ENCODE results near the gene TTLL9.

Gene TTLL9

GRCh38 chr20:31945785-31946184 is 75.4 kb downstream of the TTLL9 start:
- no peak for DNase-seq (ENCODE audit: low read depth)

- DNase-seq (ENCODE audit: low read depth), result no peak
Observed at GRCh38 chr20:31948008-31948407, 77.6 kb downstream of the TTLL9 start.

DNA sequence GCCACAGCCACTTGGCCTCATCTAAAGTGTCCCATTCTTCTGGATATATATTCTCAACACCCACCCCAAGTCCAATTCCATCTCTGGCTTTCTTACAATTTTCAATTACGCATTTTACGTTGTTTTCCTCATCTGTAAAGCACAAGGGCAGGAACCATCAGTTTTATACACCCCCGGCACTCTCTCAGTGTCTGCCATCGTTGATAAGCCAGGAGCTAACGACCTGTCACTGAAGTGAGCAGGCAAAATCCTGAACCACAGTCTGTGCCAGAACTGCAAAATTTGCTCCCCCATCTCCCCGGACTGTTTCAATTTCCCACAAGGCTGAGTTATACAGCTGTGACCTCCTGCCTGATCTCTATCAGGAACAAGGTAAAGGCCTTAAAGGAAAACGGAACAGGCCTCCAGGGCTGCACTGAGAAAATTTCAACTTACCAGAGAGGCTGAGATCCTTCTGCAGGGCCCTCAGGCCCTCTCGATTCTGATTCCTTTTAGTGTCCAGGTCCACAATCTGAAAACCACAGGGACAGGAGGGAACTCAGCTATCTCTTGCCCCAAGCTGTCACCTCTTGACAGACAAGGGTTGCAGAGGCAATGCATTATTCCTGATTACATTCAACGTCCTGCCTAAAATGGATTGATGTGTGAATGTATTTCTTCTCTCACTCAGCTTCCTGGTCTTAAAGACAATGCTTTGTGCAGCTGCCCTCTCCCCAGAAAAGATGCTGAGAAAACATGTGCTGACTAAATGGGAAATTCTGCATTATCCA is 79.6 kb downstream of the TTLL9 start:
- no peak for DNase-seq (ENCODE audit: low read depth)

DNA sequence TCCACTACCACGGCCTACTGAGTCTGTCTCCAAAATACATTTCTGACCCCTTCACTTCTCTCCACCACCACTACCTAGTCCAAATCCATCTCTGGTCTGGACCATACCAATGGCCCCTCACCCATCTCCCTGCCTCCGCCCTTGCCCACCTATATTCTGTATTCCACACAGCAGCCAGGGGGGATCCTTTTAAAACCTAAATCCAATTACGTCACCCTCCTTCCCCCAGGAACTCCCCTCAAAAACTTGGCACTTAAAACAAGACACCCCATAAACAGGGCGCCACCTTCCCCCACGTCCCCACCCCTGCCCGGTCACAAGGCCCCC is 80.7 kb downstream of the TTLL9 start:
- no peak for DNase-seq (ENCODE audit: low read depth)

GRCh38 chr20:31951530-31952453 is 81.4 kb downstream of the TTLL9 start, which contains the start of gene PDRG1:
Gene PDRG1 (minus strand): TSS chr20:31952046. CDS start chr20:31951961, 85 bp downstream.
- peak; percentile 94 for DNase-seq (ENCODE audit: low read depth)

DNA sequence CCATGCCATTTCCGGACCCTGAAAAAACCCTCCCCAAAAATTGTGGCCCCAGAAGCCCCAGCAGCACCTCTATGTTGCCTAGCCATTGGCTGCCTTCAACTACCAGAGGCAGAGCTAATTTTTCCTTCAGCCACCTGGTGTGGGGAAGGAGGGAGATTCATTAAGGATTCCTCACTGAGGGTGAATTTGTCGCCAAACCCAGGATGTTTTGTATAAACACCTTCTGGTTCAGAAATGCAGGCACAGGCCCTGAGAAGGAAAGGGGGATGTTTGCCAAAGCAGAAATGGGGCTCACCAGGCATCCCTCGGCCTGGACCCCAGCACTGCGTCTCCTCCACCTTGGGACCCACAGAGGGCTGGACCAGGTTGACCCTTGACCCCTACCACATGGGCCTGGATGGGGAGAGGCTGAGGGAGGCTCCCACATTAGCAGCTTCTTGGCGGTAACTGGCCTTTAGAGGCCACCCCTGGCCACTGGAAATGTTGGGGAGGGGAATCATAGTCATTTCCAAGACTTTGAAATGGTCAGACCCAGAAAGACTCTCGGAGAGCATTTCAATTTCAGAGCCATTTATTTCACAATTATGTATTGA is 83.2 kb downstream of the TTLL9 start:
- DNase-seq (ENCODE audit: low read depth), result no peak

DNA sequence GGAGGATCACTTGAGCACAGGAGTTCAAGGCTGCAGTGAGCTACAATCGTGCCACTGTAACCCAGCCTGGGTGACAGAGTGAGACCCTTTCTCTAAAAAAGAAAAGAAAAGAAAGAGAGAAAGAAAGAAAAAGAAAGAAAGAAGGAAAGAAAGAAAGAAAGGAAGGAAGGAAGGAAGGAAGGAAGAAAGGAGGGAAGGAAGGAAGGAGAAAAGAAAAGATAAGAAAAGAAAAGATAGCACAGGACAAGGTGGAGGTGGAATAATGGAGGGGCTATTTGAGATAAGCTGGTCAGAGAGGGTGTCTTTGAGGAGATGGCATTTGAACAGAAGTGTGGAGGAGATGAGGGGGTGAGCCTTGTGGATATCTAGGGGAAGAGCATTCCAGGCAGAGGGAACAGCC is 84.1 kb downstream of the TTLL9 start:
- no peak for DNase-seq (ENCODE audit: low read depth)

DNA sequence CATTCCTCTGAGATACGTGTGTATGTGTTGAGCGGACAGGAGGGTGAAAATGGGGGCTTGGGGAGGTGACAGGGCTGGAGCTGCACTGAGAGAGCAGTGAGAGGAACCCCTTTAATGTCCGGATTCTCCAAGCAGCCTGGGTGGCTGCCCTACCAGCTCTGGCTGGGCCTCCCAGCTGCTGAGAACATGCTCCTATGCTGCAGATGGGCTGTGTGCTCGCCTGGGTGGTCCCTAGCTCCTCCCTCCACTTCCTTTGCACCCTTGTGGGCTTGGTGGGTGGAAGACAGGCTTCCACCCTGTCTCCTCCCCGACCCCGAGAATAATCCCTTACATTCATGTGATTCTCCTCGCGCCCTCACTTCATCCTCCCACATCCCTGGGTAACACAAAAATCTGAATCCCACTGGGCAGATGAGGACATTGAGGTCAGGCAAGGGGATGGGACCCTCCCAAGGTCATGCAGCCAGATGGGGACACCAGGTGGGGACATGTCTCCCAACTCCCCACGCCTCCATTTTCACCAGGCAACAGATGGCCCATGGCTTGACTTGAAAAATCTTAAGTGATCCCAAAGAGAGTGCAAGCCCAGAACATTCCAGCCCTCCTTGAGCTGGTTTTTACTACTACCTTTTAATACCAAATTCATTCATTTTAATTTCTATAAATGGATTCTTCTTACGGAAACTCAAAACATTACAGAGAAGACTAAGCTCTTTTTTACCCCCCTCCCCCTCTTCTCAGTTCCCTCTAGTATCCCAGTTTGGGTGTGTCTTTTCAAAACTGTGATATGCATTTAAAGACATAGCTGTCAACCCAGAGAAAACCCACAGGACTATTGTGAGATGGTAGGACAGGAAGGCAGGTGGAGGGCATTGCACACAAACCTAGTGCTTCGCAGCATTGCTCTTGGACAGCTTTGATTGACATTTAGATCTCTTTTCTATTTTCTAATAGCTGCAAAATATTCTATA is 86.4 kb downstream of the TTLL9 start:
- no peak for DNase-seq (ENCODE audit: low read depth)

GRCh38 chr20:31962761-31963160 is 92.3 kb downstream of the TTLL9 start:
- DNase-seq (ENCODE audit: low read depth), result no peak

GRCh38 chr20:31963889-31964288 is 93.5 kb downstream of the TTLL9 start:
- no peak for DNase-seq (ENCODE audit: low read depth)

DNA sequence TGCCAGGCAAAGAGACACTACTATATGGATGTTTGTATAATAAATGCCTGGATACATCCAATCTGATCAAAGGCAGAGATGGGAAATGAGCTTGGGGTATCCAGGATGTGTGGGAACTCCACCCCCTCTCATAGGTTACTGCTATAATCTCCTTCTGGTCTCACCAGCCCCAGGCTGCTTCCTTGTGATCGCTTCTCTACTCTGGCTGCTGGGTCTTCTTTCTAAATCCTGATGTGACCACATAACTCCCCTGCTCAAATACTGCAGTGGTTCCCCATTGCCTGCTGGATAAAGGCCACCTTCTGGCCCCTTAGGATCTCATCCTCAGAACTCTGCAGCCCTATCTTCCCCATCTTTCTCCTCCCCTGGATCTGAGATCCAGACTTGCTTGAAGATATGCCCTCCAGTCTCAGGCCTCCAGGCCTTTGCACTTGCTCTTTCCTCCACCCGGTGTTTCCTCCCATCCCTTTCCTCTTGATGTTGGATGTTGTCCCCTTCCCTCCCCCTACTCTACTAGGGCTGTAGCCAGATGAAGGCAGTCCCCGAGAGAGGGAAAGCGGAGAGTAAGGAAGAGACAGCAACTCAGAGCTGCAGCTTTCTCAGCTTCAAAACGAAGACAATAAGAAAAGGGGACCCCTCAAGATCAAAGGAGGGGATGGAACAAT is 96.7 kb downstream of the TTLL9 start:
- DNase-seq (ENCODE audit: low read depth), result no peak

DNA sequence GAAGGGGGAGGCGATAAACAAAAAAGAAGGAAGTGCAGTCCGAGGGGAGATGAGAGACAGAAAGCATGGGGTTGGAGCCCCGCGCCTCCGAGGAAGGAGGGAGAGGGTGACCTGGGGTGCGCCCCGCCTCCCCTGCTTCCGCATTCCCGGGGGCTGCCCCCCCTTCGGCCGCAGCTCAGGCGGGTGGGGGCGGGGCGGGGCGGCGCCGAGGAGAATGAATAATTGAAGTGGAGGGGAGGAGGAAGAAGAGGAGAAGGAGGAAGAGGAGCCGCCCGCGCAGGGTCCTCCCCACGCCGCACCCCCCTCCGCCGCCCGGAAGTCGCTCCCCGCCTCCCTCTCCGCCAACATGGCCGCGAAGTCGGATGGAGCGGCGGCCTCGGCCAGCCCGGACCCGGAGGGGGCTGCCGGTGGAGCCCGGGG is 97.4 kb downstream of the TTLL9 start, which contains the start of gene XKR7:
TSS of gene XKR7 (plus strand) at position 322 of the 420 bp plus-strand sequence. CDS start at position 347, 25 bp downstream.
- DNase-seq (ENCODE audit: low read depth), result no peak

- DNase-seq (ENCODE audit: low read depth), result peak; percentile 13
Observed at GRCh38 chr20:31968291-31969126, 98.1 kb downstream of the TTLL9 start.

DNA sequence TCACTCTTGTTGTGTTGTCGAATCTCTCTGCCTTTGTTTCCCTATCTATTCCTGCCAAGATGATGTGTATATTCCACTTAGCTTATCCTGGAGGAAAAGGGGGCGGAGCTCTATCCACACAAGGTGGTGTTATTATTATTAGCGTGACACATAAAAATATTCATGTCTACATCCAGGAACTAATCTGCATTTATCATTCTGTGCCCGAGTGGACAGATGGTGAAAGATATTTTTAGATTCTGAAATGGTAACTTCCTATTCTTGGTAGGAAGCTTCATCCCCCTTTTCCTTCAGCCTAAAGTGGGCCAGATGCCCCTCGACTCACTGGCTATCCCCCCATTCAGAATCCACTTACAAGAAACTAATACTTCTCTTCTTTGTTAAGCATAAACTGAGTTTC is 99.6 kb downstream of the TTLL9 start:
- no peak for DNase-seq (ENCODE audit: low read depth)

GRCh38 chr20:31972471-31973021 is 102.1 kb downstream of the TTLL9 start:
- no peak for DNase-seq (ENCODE audit: low read depth)

- DNase-seq (ENCODE audit: low read depth), result no peak
Observed at GRCh38 chr20:31974296-31974695, 103.9 kb downstream of the TTLL9 start.

DNA sequence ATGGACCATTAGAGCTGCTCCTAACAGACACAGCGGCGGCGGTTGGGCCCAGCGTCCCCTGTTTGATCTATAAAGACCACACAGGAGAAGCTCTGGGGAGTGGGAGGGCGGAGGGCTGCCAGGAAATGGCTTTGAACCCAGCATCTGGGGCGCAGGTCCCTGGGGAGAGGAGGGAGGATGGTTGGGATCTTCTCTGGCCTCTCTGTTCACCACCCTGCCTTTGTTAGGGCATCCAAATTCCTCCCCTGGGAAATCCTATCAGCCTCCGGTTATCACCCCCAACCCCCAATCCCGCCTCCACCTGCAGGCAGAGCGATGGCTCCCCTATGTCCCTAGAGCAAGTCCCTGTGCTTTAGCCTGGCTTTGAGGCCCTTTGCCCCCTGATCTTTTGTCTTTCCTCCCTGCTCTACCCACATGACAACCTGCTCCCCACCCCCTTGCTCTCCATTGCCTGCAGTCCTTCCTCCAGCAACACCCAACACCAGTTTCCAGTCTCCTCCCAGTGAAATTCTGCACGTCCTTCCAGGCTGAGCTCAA is 104.6 kb downstream of the TTLL9 start:
- DNase-seq (ENCODE audit: low read depth), result no peak

GRCh38 chr20:31975874-31976273 is 105.4 kb downstream of the TTLL9 start:
- DNase-seq (ENCODE audit: low read depth), result no peak

GRCh38 chr20:31977080-31977479 is 106.6 kb downstream of the TTLL9 start:
- no peak for DNase-seq (ENCODE audit: low read depth)

Data from fibroblast of the conjunctiva (primary cell).